Natural killer cell (primary cell): ENCODE results near the gene CYP27B1. TPM values are rescaled to one million over a fixed set of nuclear protein-coding genes. Genes with fewer than 3 reads are reported as not detected.

Source experiments
- ATAC-seq, 3 donors: fragments of 150-1000 bp in 2 of 3; fragments of 200-7000 bp in 1 of 3; cut with Tn5 transposase; 1 replicate in 1 of 3; 2 replicates in 2 of 3; pipeline ENCODE4 v1.10.0; 2021; ENCODE audit warnings: mild to moderate bottlenecking in 2 of 3, moderate library complexity in 2 of 3
- DNase-seq, 2 donors: peaks; one replicate each; pipeline versions ENCODE4 v3.0.0 to v3.0.0-alpha.2; 2013 to 2021; ENCODE audit warnings: mixed read lengths in 1 of 2
- H3K27ac ChIP-seq: one replicate; pipeline ENCODE4 v1.5.1; 2013; ENCODE audit warnings: mild to moderate bottlenecking, low read length
- H3K27me3 ChIP-seq: one replicate; pipeline ENCODE4 v1.6.1; 2013; ENCODE audit warnings: low read length; ENCODE audit not compliant: control insufficient read depth, insufficient read depth
- H3K36me3 ChIP-seq: one replicate; pipeline ENCODE4 v1.6.1; 2013; ENCODE audit warnings: low read length; ENCODE audit not compliant: control insufficient read depth, insufficient read depth
- H3K4me1 ChIP-seq: one replicate; pipeline ENCODE4 v1.6.1; 2013; ENCODE audit warnings: low read length; ENCODE audit not compliant: control insufficient read depth, insufficient read depth
- H3K4me3 ChIP-seq: one replicate; pipeline ENCODE4 v1.5.1; 2013; ENCODE audit warnings: low read length
- H3K9me3 ChIP-seq: one replicate; pipeline ENCODE4 v1.6.1; 2013; ENCODE audit warnings: low read length; ENCODE audit not compliant: control insufficient read depth, insufficient read depth
- H3K27ac Mint-ChIP-seq, 2 donors: one replicate each; pipeline ENCODE4 v1.8.0; 2022; ENCODE audit warnings: mild to moderate bottlenecking in 2 of 2, mixed read lengths in 2 of 2, moderate library complexity in 1 of 2
- H3K27me3 Mint-ChIP-seq, 2 donors: one replicate each; pipeline ENCODE4 v1.8.0; 2022; ENCODE audit warnings: low read depth in 2 of 2, mixed read lengths in 2 of 2
- H3K36me3 Mint-ChIP-seq: one replicate; pipeline ENCODE4 v1.8.0; 2022; ENCODE audit warnings: mixed read lengths
- H3K4me1 Mint-ChIP-seq, 2 donors: one replicate each; pipeline ENCODE4 v1.8.0; 2022; ENCODE audit warnings: mixed read lengths in 2 of 2
- H3K4me3 Mint-ChIP-seq: one replicate; pipeline ENCODE4 v1.8.0; 2022; ENCODE audit warnings: mild to moderate bottlenecking, moderate library complexity, mixed read lengths
- H3K9me3 Mint-ChIP-seq, 2 donors: one replicate each; pipeline ENCODE4 v1.8.0; 2022; ENCODE audit warnings: mixed read lengths in 2 of 2
- WGBS: methylation state at CpG from one replicate; pipeline ENCODE4 v1.1.7; 2013; ENCODE audit warnings: missing lambda C conversion rate; ENCODE audit not compliant: insufficient coverage; 5-methylcytosine and 5-hydroxymethylcytosine counted together
- intact Hi-C: fragments of 100-400 bp; cut with micrococcal nuclease; formaldehyde crosslinking; loops from one replicate; pipeline ENCODE4 v1.14.2; 2022
- total RNA-seq, 4 donors: library from RNA; stranded (reverse); fragments of 120-200 nt in 1 of 4; gene quantifications; one replicate each; pipeline versions ENCODE4 v1.2.3 to v1.2.4, GENCODE V29; 2013 to 2022
- TF ChIP-seq, protein P1 (sequence below): fragments of 200-600 bp; IDR thresholded peaks from one replicate; pipeline ENCODE4 v1.8.0; 2022; ENCODE audit warnings: antibody characterized with exemption

CYP27B1 gene
- total RNA-seq, 3 donors from 2014 or later (not counting 1 experiment from before 2014, with no cell fraction given), result 1.1 to 1.7 (median 1.6) TPM

GRCh38 chr12:57746025-57746424 lies 20.9 kb downstream of the CYP27B1 start:
- Mint-ChIP-seq H3K27me3 (no peaks in the 10 kb centered on the region), H3K27ac (peak overlapping the region; percentile 98 to 99), H3K36me3 (peaks cover 6% of the 10 kb centered on the region), H3K4me3 (peak overlapping the region; percentile 98), H3K4me1 (peaks cover 43% of the 10 kb centered on the region in 2 donors), H3K9me3 (no peaks in the 10 kb centered on the region)
- Histone ChIP-seq H3K36me3 (peaks cover 22% of the 10 kb centered on the region), H3K27me3 (no peaks in the 10 kb centered on the region), H3K4me3 (no peak overlapping the region), H3K9me3 (no peaks in the 10 kb centered on the region), H3K4me1 (peaks cover 36% of the 10 kb centered on the region), H3K27ac (peak overlapping the region; percentile 91)
- intact Hi-C loops, result no loop called here
- DNase-seq (no peak), ATAC-seq (no peak)
- TF ChIP-seq, protein P1, sequence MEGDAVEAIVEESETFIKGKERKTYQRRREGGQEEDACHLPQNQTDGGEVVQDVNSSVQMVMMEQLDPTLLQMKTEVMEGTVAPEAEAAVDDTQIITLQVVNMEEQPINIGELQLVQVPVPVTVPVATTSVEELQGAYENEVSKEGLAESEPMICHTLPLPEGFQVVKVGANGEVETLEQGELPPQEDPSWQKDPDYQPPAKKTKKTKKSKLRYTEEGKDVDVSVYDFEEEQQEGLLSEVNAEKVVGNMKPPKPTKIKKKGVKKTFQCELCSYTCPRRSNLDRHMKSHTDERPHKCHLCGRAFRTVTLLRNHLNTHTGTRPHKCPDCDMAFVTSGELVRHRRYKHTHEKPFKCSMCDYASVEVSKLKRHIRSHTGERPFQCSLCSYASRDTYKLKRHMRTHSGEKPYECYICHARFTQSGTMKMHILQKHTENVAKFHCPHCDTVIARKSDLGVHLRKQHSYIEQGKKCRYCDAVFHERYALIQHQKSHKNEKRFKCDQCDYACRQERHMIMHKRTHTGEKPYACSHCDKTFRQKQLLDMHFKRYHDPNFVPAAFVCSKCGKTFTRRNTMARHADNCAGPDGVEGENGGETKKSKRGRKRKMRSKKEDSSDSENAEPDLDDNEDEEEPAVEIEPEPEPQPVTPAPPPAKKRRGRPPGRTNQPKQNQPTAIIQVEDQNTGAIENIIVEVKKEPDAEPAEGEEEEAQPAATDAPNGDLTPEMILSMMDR, result no peak
- 82% methylated on average over 3 of the region's 3 CpGs for WGBS

- 76% methylated on average over 8 of the region's 8 CpGs for WGBS
Measured at GRCh38 chr12:57745485-57745881, 21.4 kb downstream of the CYP27B1 start.

GRCh38 chr12:57744777-57745484 lies 21.9 kb downstream of the CYP27B1 start, which contains the start of gene TSPAN31:
TSPAN31 (plus strand) TSS chr12:57745039; CDS start chr12:57745155, 116 bp downstream.
- peaks cover 44% of the 10 kb centered on the region for H3K4me1 ChIP-seq
- ATAC-seq (peak; percentile 79 to 90 (median 84)), DNase-seq (peak; percentile 91 to 99)
- peaks cover 25% of the 10 kb centered on the region for H3K36me3 ChIP-seq
- TF ChIP-seq, protein P1, result no peak
- no peaks in the 10 kb centered on the region for H3K27me3 ChIP-seq
- WGBS, result under 1% methylated on average over 27 of the region's 29 CpGs
- Mint-ChIP-seq H3K27me3 (no peaks in the 10 kb centered on the region), H3K27ac (peak within 1 kb of the TSS; percentile 98 to 99), H3K9me3 (no peaks in the 10 kb centered on the region), H3K4me3 (peak within 1 kb of the TSS; percentile 98), H3K36me3 (peaks cover 6% of the 10 kb centered on the region), H3K4me1 (peaks cover 47 to 49% of the 10 kb centered on the region in 2 donors)
- intact Hi-C loops, result loop anchor here (1.0 to 5.0 kb wide), 4 partner anchors 7 to 268 kb away; partner anchors contain the start of genes ARHGAP9, CDK4 and PIP4K2C
- peak within 1 kb of the TSS; percentile 81 for H3K4me3 ChIP-seq
- H3K9me3 ChIP-seq, result no peaks in the 10 kb centered on the region
- H3K27ac ChIP-seq, result peak within 1 kb of the TSS; percentile 91

More at GRCh38 chr12:57745485-57745881, 21.4 kb downstream of the CYP27B1 start:
- peaks cover 39% of the 10 kb centered on the region for H3K4me1 ChIP-seq
- TF ChIP-seq, protein P1, result no peak
- H3K27ac ChIP-seq, result peak overlapping the region; percentile 91
- H3K4me3 Mint-ChIP-seq, result peak overlapping the region; percentile 98
- DNase-seq (no peak), ATAC-seq (no peak)
- no peaks in the 10 kb centered on the region for H3K27me3 Mint-ChIP-seq
- intact Hi-C loops, result no loop called here
- H3K4me3 ChIP-seq, result peak overlapping the region; percentile 81
- peaks cover 45 to 47% of the 10 kb centered on the region in 2 donors for H3K4me1 Mint-ChIP-seq
- peak overlapping the region; percentile 98 to 99 for H3K27ac Mint-ChIP-seq
- no peaks in the 10 kb centered on the region for H3K9me3 ChIP-seq
- peaks cover 22% of the 10 kb centered on the region for H3K36me3 ChIP-seq
- H3K27me3 ChIP-seq, result no peaks in the 10 kb centered on the region
- peaks cover 6% of the 10 kb centered on the region for H3K36me3 Mint-ChIP-seq
- H3K9me3 Mint-ChIP-seq, result no peaks in the 10 kb centered on the region
